NCI-H524 treated with DMSO at 0.1 percent for 48 hours (cell line): Measurements from ENCODE around the gene FOXRED1.
A peak's percentile ranks its signal among the peaks of the same experiment; 100 is the strongest.
"Not testable (repeated sequence)": the region's sequence is repeated elsewhere in the genome, so short reads cannot be mapped to it uniquely, and the experiment has no call there.

Experiments used
- DNase-seq: peaks from one replicate; lab custom pipeline; 2025; lab: John Stamatoyannopoulos, UW

FOXRED1 gene

GRCh38 chr11:126277322-126277721, 8.4 kb downstream of the FOXRED1 start:
- DNase-seq = no peak

- DNase-seq = no peak
Measured at GRCh38 chr11:126277780-126278179, 8.8 kb downstream of the FOXRED1 start.

GRCh38 chr11:126279191-126279590, 10.2 kb downstream of the FOXRED1 start:
- no peak for DNase-seq

- DNase-seq = no peak
Measured at GRCh38 chr11:126280595-126280994, 11.6 kb downstream of the FOXRED1 start.

GRCh38 chr11:126281245-126281644, 12.3 kb downstream of the FOXRED1 start:
- DNase-seq = no peak

GRCh38 chr11:126281666-126282175, 12.8 kb downstream of the FOXRED1 start:
- DNase-seq = no peak

- DNase-seq = no peak
Measured at GRCh38 chr11:126282361-126282735, 13.4 kb downstream of the FOXRED1 start.

- DNase-seq = no peak
Measured at GRCh38 chr11:126282736-126283591, 14.0 kb downstream of the FOXRED1 start, which contains the start of gene TIRAP. Gene TIRAP (plus strand): TSS chr11:126283093. CDS start chr11:126290895, 7,802 bp downstream.

- no peak for DNase-seq
Measured at GRCh38 chr11:126284829-126285228, 15.9 kb downstream of the FOXRED1 start.

GRCh38 chr11:126288237-126288636, 19.3 kb downstream of the FOXRED1 start:
- no peak for DNase-seq

- no peak for DNase-seq
Measured at GRCh38 chr11:126290887-126291286, 21.9 kb downstream of the FOXRED1 start.

GRCh38 chr11:126293726-126294125, 24.8 kb downstream of the FOXRED1 start:
- no peak for DNase-seq

- DNase-seq = no peak
Measured at GRCh38 chr11:126297004-126297403, 28.1 kb downstream of the FOXRED1 start.

GRCh38 chr11:126303623-126304456, 34.9 kb downstream of the FOXRED1 start, which contains the start of gene DCPS:
Gene DCPS (plus strand): TSS chr11:126304060. CDS start chr11:126304081, 21 bp downstream.
- DNase-seq = peak; percentile 47

- DNase-seq = no peak
Measured at GRCh38 chr11:126304457-126305075, 35.6 kb downstream of the FOXRED1 start.

- no peak for DNase-seq
Measured at GRCh38 chr11:126305699-126306098, 36.7 kb downstream of the FOXRED1 start.

GRCh38 chr11:126307706-126308105, 38.8 kb downstream of the FOXRED1 start:
- no peak for DNase-seq

GRCh38 chr11:126308271-126308671, 39.3 kb downstream of the FOXRED1 start:
- no peak for DNase-seq

- not testable (repeated sequence) for DNase-seq
Measured at GRCh38 chr11:126308771-126309170, 39.8 kb downstream of the FOXRED1 start.

GRCh38 chr11:126310200-126310991, 41.4 kb downstream of the FOXRED1 start:
- no peak for DNase-seq

- no peak for DNase-seq
Measured at GRCh38 chr11:126310992-126311310, 42.0 kb downstream of the FOXRED1 start.
